Glutamatergic neuron (in vitro differentiated cells): Measurements from ENCODE around the gene RCAN2. TPM values are rescaled to one million over a fixed set of nuclear protein-coding genes. Genes with fewer than 3 reads are reported as not detected.

ENCODE experiments used
- DNase-seq: peaks from one replicate; pipeline ENCODE4 v3.0.0; 2022
- H3K27ac Mint-ChIP-seq: one replicate; pipeline ENCODE4 v1.8.0; 2020; ENCODE audit warnings: mild to moderate bottlenecking, mixed read lengths, inconsistent platforms; ENCODE audit not compliant: unreplicated experiment
- H3K27me3 Mint-ChIP-seq: one replicate; pipeline ENCODE4 v1.8.0; 2020; ENCODE audit warnings: mild to moderate bottlenecking, moderate library complexity, mixed read lengths, inconsistent platforms; ENCODE audit not compliant: unreplicated experiment
- H3K36me3 Mint-ChIP-seq: one replicate; pipeline ENCODE4 v1.8.0; 2020; ENCODE audit warnings: mild to moderate bottlenecking, mixed read lengths, inconsistent platforms; ENCODE audit not compliant: unreplicated experiment
- H3K4me1 Mint-ChIP-seq: one replicate; pipeline ENCODE4 v1.8.0; 2020; ENCODE audit warnings: mild to moderate bottlenecking, low read depth, mixed read lengths, inconsistent platforms; ENCODE audit not compliant: unreplicated experiment
- H3K4me3 Mint-ChIP-seq: one replicate; pipeline ENCODE4 v1.8.0; 2020; ENCODE audit warnings: mild to moderate bottlenecking, mixed read lengths, inconsistent platforms; ENCODE audit not compliant: unreplicated experiment
- H3K9me3 Mint-ChIP-seq: one replicate; pipeline ENCODE4 v1.8.0; 2020; ENCODE audit warnings: mild to moderate bottlenecking, moderate library complexity, mixed read lengths, inconsistent platforms; ENCODE audit not compliant: unreplicated experiment
- CTCF ChIP-seq: fragments of 200-600 bp; sonication (generic); IDR thresholded peaks from one replicate; pipeline ENCODE4 v1.5.0; 2021; ENCODE audit not compliant: partially characterized antibody, unreplicated experiment
- total RNA-seq: library from RNA; stranded (reverse); fragmentation: NEBNext Ultra II Directional; extraction: Animal tissue kit (Norgen Biotek cat#: 25700); gene quantifications from one replicate; pipeline ENCODE4 v1.2.1, GENCODE V29; 2021; ENCODE audit not compliant: unreplicated experiment

RCAN2 gene
- total RNA-seq, 1 donor from 2014 or later, result 21.6 TPM

GRCh38 chr6:46246081-46246480 is 245.2 kb downstream of the RCAN2 start:
- Mint-ChIP-seq H3K36me3 (no peaks in the 10 kb centered on the region), H3K4me3 (no peak overlapping the region), H3K4me1 (peaks cover 37% of the 10 kb centered on the region), H3K27me3 (peaks cover 6% of the 10 kb centered on the region), H3K27ac (no peak overlapping the region), H3K9me3 (peaks cover 3% of the 10 kb centered on the region)
- no peak for DNase-seq
- no peak for TF ChIP-seq CTCF

GRCh38 chr6:46244670-46245069 is 246.6 kb downstream of the RCAN2 start:
- no peak for TF ChIP-seq CTCF
- Mint-ChIP-seq H3K27ac (peak overlapping the region; percentile 73), H3K36me3 (no peaks in the 10 kb centered on the region), H3K4me3 (no peak overlapping the region), H3K4me1 (peaks cover 42% of the 10 kb centered on the region), H3K9me3 (peaks cover 3% of the 10 kb centered on the region), H3K27me3 (peaks cover 6% of the 10 kb centered on the region)
- no peak for DNase-seq

- Mint-ChIP-seq H3K36me3 (no peaks in the 10 kb centered on the region), H3K4me1 (peaks cover 42% of the 10 kb centered on the region), H3K27me3 (peaks cover 6% of the 10 kb centered on the region), H3K27ac (peak overlapping the region; percentile 73), H3K9me3 (peaks cover 3% of the 10 kb centered on the region), H3K4me3 (no peak overlapping the region)
- TF ChIP-seq CTCF, result no peak
- DNase-seq, result no peak
Measured at GRCh38 chr6:46243754-46244153, 247.5 kb downstream of the RCAN2 start.

- Mint-ChIP-seq H3K4me3 (no peak overlapping the region), H3K9me3 (peaks cover 3% of the 10 kb centered on the region), H3K27ac (peak overlapping the region; percentile 13), H3K27me3 (peaks cover 6% of the 10 kb centered on the region), H3K36me3 (no peaks in the 10 kb centered on the region), H3K4me1 (peaks cover 42% of the 10 kb centered on the region)
- no peak for TF ChIP-seq CTCF
- DNase-seq, result no peak
Measured at GRCh38 chr6:46242921-46243320, 248.3 kb downstream of the RCAN2 start.

GRCh38 chr6:46240866-46241565 is 250.2 kb downstream of the RCAN2 start:
- Mint-ChIP-seq H3K9me3 (peaks cover 3% of the 10 kb centered on the region), H3K4me1 (peaks cover 37% of the 10 kb centered on the region), H3K27ac (no peak overlapping the region), H3K4me3 (peak overlapping the region; percentile 18), H3K36me3 (no peaks in the 10 kb centered on the region), H3K27me3 (peaks cover 6% of the 10 kb centered on the region)
- no peak for DNase-seq
- TF ChIP-seq CTCF, result no peak
